T-helper 17 cell (primary cell): ENCODE measurements around the gene TJP1. TPM values are rescaled to one million over a fixed set of nuclear protein-coding genes. Genes with fewer than 3 reads are reported as not detected.

ENCODE experiments used
- ATAC-seq: fragments of 150-1000 bp; cut with Tn5 transposase; 2 replicates; pipeline ENCODE4 v1.10.0; 2021; ENCODE audit warnings: mild to moderate bottlenecking, moderate library complexity
- DNase-seq, 3 donors: peaks; one replicate each; pipeline versions ENCODE4 v3.0.0 to v3.0.0-alpha.2; 2020 to 2021
- H3K9me3 ChIP-seq: one replicate; pipeline ENCODE4 v1.7.0; 2013; ENCODE audit warnings: low read length, mild to moderate bottlenecking; ENCODE audit not compliant: control insufficient read depth, poor library complexity, severe bottlenecking
- H3K27ac Mint-ChIP-seq: one replicate; pipeline ENCODE4 v1.8.0; 2022; ENCODE audit warnings: mild to moderate bottlenecking, moderate library complexity, mixed read lengths
- H3K27me3 Mint-ChIP-seq: one replicate; pipeline ENCODE4 v1.8.0; 2022; ENCODE audit warnings: mixed read lengths
- H3K36me3 Mint-ChIP-seq: one replicate; pipeline ENCODE4 v1.8.0; 2022; ENCODE audit warnings: low read depth, mixed read lengths
- H3K4me1 Mint-ChIP-seq: one replicate; pipeline ENCODE4 v1.8.0; 2022; ENCODE audit warnings: mild to moderate bottlenecking, mixed read lengths
- H3K4me3 Mint-ChIP-seq: one replicate; pipeline ENCODE4 v1.8.0; 2022; ENCODE audit warnings: mild to moderate bottlenecking, moderate library complexity, mixed read lengths
- total RNA-seq, 4 donors: library from RNA in 2 of 4; stranded (reverse) in 2 of 4; gene quantifications; one replicate each; pipeline ENCODE4 v1.2.3 and lab custom pipeline; 2022 to 2026

The TJP1 gene
- total RNA-seq, 2 donors from 2014 or later, result 0.16 TPM; not detected in 1

GRCh38 chr15:29853211-29853987 lies 31.1 kb upstream of the TJP1 start:
- H3K36me3 Mint-ChIP-seq, result no peaks in the 10 kb centered on the region
- H3K27me3 Mint-ChIP-seq, result no peaks in the 10 kb centered on the region
- no peaks in the 10 kb centered on the region for H3K4me1 Mint-ChIP-seq
- no peak for DNase-seq
- no peaks in the 10 kb centered on the region for H3K9me3 ChIP-seq
- ATAC-seq, result no peak
- H3K27ac Mint-ChIP-seq, result no peak overlapping the region
- no peak overlapping the region for H3K4me3 Mint-ChIP-seq

GRCh38 chr15:29852201-29852600 lies 29.9 kb upstream of the TJP1 start:
- Mint-ChIP-seq H3K4me1 (no peaks in the 10 kb centered on the region), H3K27me3 (no peaks in the 10 kb centered on the region), H3K4me3 (no peak overlapping the region), H3K27ac (no peak overlapping the region), H3K36me3 (no peaks in the 10 kb centered on the region)
- DNase-seq (no peak), ATAC-seq (no peak)
- no peaks in the 10 kb centered on the region for H3K9me3 ChIP-seq

- Mint-ChIP-seq H3K27ac (no peak overlapping the region), H3K36me3 (no peaks in the 10 kb centered on the region), H3K27me3 (peaks cover under 1% of the 10 kb centered on the region), H3K4me3 (no peak overlapping the region), H3K4me1 (no peaks in the 10 kb centered on the region)
- ATAC-seq (no peak), DNase-seq (no peak)
- no peaks in the 10 kb centered on the region for H3K9me3 ChIP-seq
Measured at GRCh38 chr15:29849716-29850115, 27.4 kb upstream of the TJP1 start.

GRCh38 chr15:29849218-29849617 lies 26.9 kb upstream of the TJP1 start:
- ATAC-seq (no peak), DNase-seq (no peak)
- no peaks in the 10 kb centered on the region for H3K9me3 ChIP-seq
- Mint-ChIP-seq H3K27ac (no peak overlapping the region), H3K4me1 (no peaks in the 10 kb centered on the region), H3K4me3 (no peak overlapping the region), H3K36me3 (no peaks in the 10 kb centered on the region), H3K27me3 (peaks cover 6% of the 10 kb centered on the region)

DNA sequence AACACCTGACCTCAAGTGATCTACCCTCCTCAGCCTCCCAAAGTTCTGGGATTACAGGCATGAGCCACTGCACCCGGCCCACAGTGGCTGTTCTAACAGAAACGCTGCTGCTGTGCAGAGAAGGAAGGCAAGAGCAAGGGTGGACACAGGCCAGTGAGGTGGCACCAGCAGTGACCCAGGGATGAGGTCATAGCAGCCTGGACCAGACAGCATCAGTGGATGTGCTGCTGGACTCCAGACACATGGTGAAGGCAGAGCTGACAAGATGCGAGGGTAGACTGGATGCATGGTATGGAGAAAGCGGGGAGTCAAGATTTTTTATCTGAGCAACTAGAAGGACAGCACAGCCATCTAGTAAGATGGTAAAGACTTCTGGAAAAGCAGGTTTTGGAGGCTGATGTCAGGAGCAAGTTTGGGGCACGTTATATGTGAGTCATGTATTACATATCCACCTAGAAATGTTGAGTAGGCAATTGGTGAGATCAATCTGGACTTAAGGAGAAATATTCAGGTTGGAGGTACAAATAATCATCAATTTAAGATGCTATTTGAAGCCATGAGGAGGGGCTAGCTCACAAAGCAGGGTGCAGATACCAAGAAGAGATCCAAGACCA lies 22.1 kb upstream of the TJP1 start:
- no peak for ATAC-seq
- no peaks in the 10 kb centered on the region for H3K4me1 Mint-ChIP-seq
- H3K9me3 ChIP-seq, result no peaks in the 10 kb centered on the region
- H3K27me3 Mint-ChIP-seq, result peaks cover 16% of the 10 kb centered on the region
- DNase-seq, result no peak
- H3K36me3 Mint-ChIP-seq, result peaks cover 2% of the 10 kb centered on the region
- no peak overlapping the region for H3K4me3 Mint-ChIP-seq
- H3K27ac Mint-ChIP-seq, result no peak overlapping the region

GRCh38 chr15:29842290-29842689 lies 20.0 kb upstream of the TJP1 start:
- Mint-ChIP-seq H3K27me3 (peaks cover 16% of the 10 kb centered on the region), H3K27ac (no peak overlapping the region), H3K4me1 (no peaks in the 10 kb centered on the region), H3K36me3 (peaks cover 2% of the 10 kb centered on the region), H3K4me3 (no peak overlapping the region)
- DNase-seq, result no peak
- H3K9me3 ChIP-seq, result no peaks in the 10 kb centered on the region
- ATAC-seq, result no peak

- no peaks in the 10 kb centered on the region for H3K9me3 ChIP-seq
- H3K4me3 Mint-ChIP-seq, result no peak overlapping the region
- peaks cover 25% of the 10 kb centered on the region for H3K27me3 Mint-ChIP-seq
- no peak overlapping the region for H3K27ac Mint-ChIP-seq
- no peak for DNase-seq
- peaks cover 2% of the 10 kb centered on the region for H3K36me3 Mint-ChIP-seq
- no peak for ATAC-seq
- no peaks in the 10 kb centered on the region for H3K4me1 Mint-ChIP-seq
Measured at GRCh38 chr15:29840926-29841325, 18.7 kb upstream of the TJP1 start.

- H3K27me3 Mint-ChIP-seq, result peaks cover 25% of the 10 kb centered on the region
- DNase-seq (no peak), ATAC-seq (no peak)
- no peaks in the 10 kb centered on the region for H3K4me1 Mint-ChIP-seq
- no peak overlapping the region for H3K27ac Mint-ChIP-seq
- H3K9me3 ChIP-seq, result no peaks in the 10 kb centered on the region
- no peak overlapping the region for H3K4me3 Mint-ChIP-seq
- H3K36me3 Mint-ChIP-seq, result peaks cover 2% of the 10 kb centered on the region
Measured at GRCh38 chr15:29840054-29840453, 17.8 kb upstream of the TJP1 start.

GRCh38 chr15:29838352-29839010 lies 16.2 kb upstream of the TJP1 start:
- H3K27ac Mint-ChIP-seq, result no peak overlapping the region

DNA sequence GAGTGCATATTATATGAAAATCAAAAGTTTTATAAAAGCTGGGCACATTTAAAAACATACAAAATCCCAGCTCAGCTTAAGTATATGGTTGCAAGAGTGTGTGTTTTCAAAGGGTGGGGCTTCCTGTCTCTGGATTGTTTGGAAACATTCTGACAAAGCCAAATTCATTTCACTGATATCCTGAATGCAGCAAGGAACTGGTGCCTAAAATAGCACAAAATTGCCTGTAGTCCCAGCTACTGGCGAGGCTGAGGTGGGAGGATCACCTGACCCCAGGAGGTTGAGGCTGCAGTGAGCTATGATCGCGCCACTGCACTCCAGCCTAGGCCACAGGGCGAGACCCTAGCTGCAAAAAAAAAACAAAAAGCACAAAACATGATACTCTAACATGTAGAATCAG lies 13.0 kb upstream of the TJP1 start:
- no peak overlapping the region for H3K4me3 Mint-ChIP-seq
- ATAC-seq (no peak), DNase-seq (no peak)
- H3K27me3 Mint-ChIP-seq, result peaks cover 28% of the 10 kb centered on the region
- H3K9me3 ChIP-seq, result no peaks in the 10 kb centered on the region
- H3K36me3 Mint-ChIP-seq, result no peaks in the 10 kb centered on the region
- H3K27ac Mint-ChIP-seq, result no peak overlapping the region
- no peaks in the 10 kb centered on the region for H3K4me1 Mint-ChIP-seq

More at GRCh38 chr15:29838352-29839010, 16.2 kb upstream of the TJP1 start:
- DNase-seq (no peak), ATAC-seq (no peak)
- H3K27me3 Mint-ChIP-seq, result peaks cover 12% of the 10 kb centered on the region
- no peaks in the 10 kb centered on the region for H3K4me1 Mint-ChIP-seq
- H3K9me3 ChIP-seq, result no peaks in the 10 kb centered on the region
- H3K36me3 Mint-ChIP-seq, result no peaks in the 10 kb centered on the region
- no peak overlapping the region for H3K4me3 Mint-ChIP-seq

DNA sequence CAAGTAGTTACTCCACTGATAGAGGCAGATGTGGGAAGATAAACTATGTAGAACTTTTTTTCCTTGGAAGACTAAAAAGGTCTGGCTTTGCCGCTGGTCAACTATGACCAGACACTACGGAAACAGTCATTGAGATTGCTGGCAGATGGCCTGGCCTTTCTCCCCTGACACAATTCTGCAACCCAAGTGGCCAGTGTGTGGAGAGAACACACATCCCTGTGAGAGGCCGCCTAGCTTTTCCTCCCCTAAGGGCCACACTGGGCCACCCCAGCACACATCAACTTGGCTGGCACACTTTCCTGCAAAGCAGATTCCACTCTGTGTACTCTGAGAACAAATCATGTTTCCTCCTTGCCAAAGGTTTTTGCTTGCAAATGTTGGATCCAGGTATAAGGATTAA lies 10.4 kb upstream of the TJP1 start:
- no peaks in the 10 kb centered on the region for H3K9me3 ChIP-seq
- H3K27ac Mint-ChIP-seq, result no peak overlapping the region
- no peak for DNase-seq
- no peak overlapping the region for H3K4me3 Mint-ChIP-seq
- H3K27me3 Mint-ChIP-seq, result peaks cover 42% of the 10 kb centered on the region
- no peaks in the 10 kb centered on the region for H3K36me3 Mint-ChIP-seq
- no peak for ATAC-seq
- H3K4me1 Mint-ChIP-seq, result no peaks in the 10 kb centered on the region

- H3K9me3 ChIP-seq, result no peaks in the 10 kb centered on the region
- no peak overlapping the region for H3K27ac Mint-ChIP-seq
- H3K27me3 Mint-ChIP-seq, result peaks cover 34% of the 10 kb centered on the region
- H3K4me3 Mint-ChIP-seq, result no peak overlapping the region
- DNase-seq (no peak), ATAC-seq (no peak)
- peaks cover 5% of the 10 kb centered on the region for H3K4me1 Mint-ChIP-seq
- no peaks in the 10 kb centered on the region for H3K36me3 Mint-ChIP-seq
Measured at GRCh38 chr15:29826908-29827820, 4.9 kb upstream of the TJP1 start.

GRCh38 chr15:29825227-29825626 lies 3.0 kb upstream of the TJP1 start:
- Mint-ChIP-seq H3K27me3 (peaks cover 22% of the 10 kb centered on the region), H3K36me3 (no peaks in the 10 kb centered on the region), H3K4me1 (peaks cover 5% of the 10 kb centered on the region), H3K27ac (no peak overlapping the region), H3K4me3 (no peak overlapping the region)
- ATAC-seq (peak; percentile 74), DNase-seq (no peak)
- no peaks in the 10 kb centered on the region for H3K9me3 ChIP-seq
